ENCODE results near the gene DNAAF1. TPM values are rescaled to one million over a fixed set of nuclear protein-coding genes. Genes with fewer than 3 reads are reported as not detected.
A peak's percentile ranks its signal among the peaks of the same experiment; 100 is the strongest.

DNAAF1 gene
- total RNA-seq, 2 experiments from 2014 or later, result 0.33 TPM; not detected in 1

GRCh38 chr16:84138824-84139627 is 6.1 kb upstream of the DNAAF1 start:
- Mint-ChIP-seq H3K36me3 (peaks cover 7% of the 10 kb centered on the region), H3K27ac (peak overlapping the region; percentile 84)
- DNase-seq, result peak; percentile 58

GRCh38 chr16:84139628-84140258 is 5.4 kb upstream of the DNAAF1 start:
- H3K36me3 Mint-ChIP-seq, result peaks cover 7% of the 10 kb centered on the region
- H3K27ac Mint-ChIP-seq, result peak overlapping the region; percentile 84
- peaks cover 63% of the 10 kb centered on the region for H3K4me1 Mint-ChIP-seq
- no peaks in the 10 kb centered on the region for H3K27me3 Mint-ChIP-seq
- no peaks in the 10 kb centered on the region for H3K9me3 Mint-ChIP-seq
- no peak for DNase-seq
- H3K4me3 Mint-ChIP-seq, result peak overlapping the region; percentile 43

More at GRCh38 chr16:84138824-84139627, 6.1 kb upstream of the DNAAF1 start:
- Mint-ChIP-seq H3K27me3 (no peaks in the 10 kb centered on the region), H3K4me3 (peak overlapping the region; percentile 66), H3K9me3 (no peaks in the 10 kb centered on the region), H3K4me1 (peaks cover 65% of the 10 kb centered on the region)

- Mint-ChIP-seq H3K27me3 (no peaks in the 10 kb centered on the region), H3K4me1 (peaks cover 55% of the 10 kb centered on the region), H3K9me3 (no peaks in the 10 kb centered on the region), H3K27ac (no peak overlapping the region), H3K4me3 (no peak overlapping the region), H3K36me3 (peaks cover 7% of the 10 kb centered on the region)
- DNase-seq, result peak; percentile 29
These were observed 3.9 kb upstream of the DNAAF1 start for GRCh38 chr16:84141143-84141670.

GRCh38 chr16:84143081-84143480 is 2.0 kb upstream of the DNAAF1 start:
- peak overlapping the region; percentile 16 for H3K4me3 Mint-ChIP-seq
- peaks cover 7% of the 10 kb centered on the region for H3K36me3 Mint-ChIP-seq
- no peak overlapping the region for H3K27ac Mint-ChIP-seq
- H3K4me1 Mint-ChIP-seq, result peaks cover 37% of the 10 kb centered on the region
- no peaks in the 10 kb centered on the region for H3K27me3 Mint-ChIP-seq
- no peak for DNase-seq
- no peaks in the 10 kb centered on the region for H3K9me3 Mint-ChIP-seq

- Mint-ChIP-seq H3K27ac (peak overlapping the region; percentile 88), H3K36me3 (peaks cover 6% of the 10 kb centered on the region), H3K9me3 (no peaks in the 10 kb centered on the region), H3K27me3 (no peaks in the 10 kb centered on the region), H3K4me3 (peak overlapping the region; percentile 97), H3K4me1 (peaks cover 31% of the 10 kb centered on the region)
- DNase-seq, result no peak
These were observed 1.3 kb upstream of the DNAAF1 start for GRCh38 chr16:84143784-84144199.

- Mint-ChIP-seq H3K36me3 (peaks cover 5% of the 10 kb centered on the region), H3K9me3 (no peaks in the 10 kb centered on the region), H3K27ac (peak overlapping the region; percentile 88), H3K4me3 (peak overlapping the region; percentile 97), H3K27me3 (no peaks in the 10 kb centered on the region), H3K4me1 (peaks cover 25% of the 10 kb centered on the region)
- peak; percentile 71 for DNase-seq
These were observed 774 bp upstream of the DNAAF1 start for GRCh38 chr16:84144209-84144858.

GRCh38 chr16:84150926-84151325 is 5.8 kb downstream of the DNAAF1 start:
- H3K4me1 Mint-ChIP-seq, result peaks cover 2% of the 10 kb centered on the region
- no peaks in the 10 kb centered on the region for H3K9me3 Mint-ChIP-seq

GRCh38 chr16:84153660-84154214 is 8.6 kb downstream of the DNAAF1 start:
- no peak for DNase-seq
- no peaks in the 10 kb centered on the region for H3K36me3 Mint-ChIP-seq
- H3K9me3 Mint-ChIP-seq, result no peaks in the 10 kb centered on the region
- H3K4me1 Mint-ChIP-seq, result peaks cover 5% of the 10 kb centered on the region
- H3K27ac Mint-ChIP-seq, result no peak overlapping the region
- no peak overlapping the region for H3K4me3 Mint-ChIP-seq
- peaks cover 37% of the 10 kb centered on the region for H3K27me3 Mint-ChIP-seq

More at GRCh38 chr16:84150926-84151325, 5.8 kb downstream of the DNAAF1 start:
- DNase-seq, result no peak
- peaks cover 13% of the 10 kb centered on the region for H3K27me3 Mint-ChIP-seq
- no peak overlapping the region for H3K27ac Mint-ChIP-seq
- H3K36me3 Mint-ChIP-seq, result no peaks in the 10 kb centered on the region
- H3K4me3 Mint-ChIP-seq, result no peak overlapping the region

- Mint-ChIP-seq H3K27ac (no peak overlapping the region), H3K36me3 (no peaks in the 10 kb centered on the region), H3K9me3 (no peaks in the 10 kb centered on the region), H3K4me3 (no peak overlapping the region), H3K4me1 (peaks cover 4% of the 10 kb centered on the region), H3K27me3 (peaks cover 49% of the 10 kb centered on the region)
- no peak for DNase-seq
These were observed 10.1 kb downstream of the DNAAF1 start for GRCh38 chr16:84155226-84155625.

GRCh38 chr16:84155771-84156170 is 10.7 kb downstream of the DNAAF1 start:
- H3K36me3 Mint-ChIP-seq, result no peaks in the 10 kb centered on the region
- no peaks in the 10 kb centered on the region for H3K9me3 Mint-ChIP-seq
- no peak for DNase-seq
- no peak overlapping the region for H3K27ac Mint-ChIP-seq
- H3K4me1 Mint-ChIP-seq, result peaks cover 3% of the 10 kb centered on the region
- no peak overlapping the region for H3K4me3 Mint-ChIP-seq
- peaks cover 49% of the 10 kb centered on the region for H3K27me3 Mint-ChIP-seq

- no peak for DNase-seq
- H3K36me3 Mint-ChIP-seq, result no peaks in the 10 kb centered on the region
- peaks cover 3% of the 10 kb centered on the region for H3K4me1 Mint-ChIP-seq
- peaks cover 47% of the 10 kb centered on the region for H3K27me3 Mint-ChIP-seq
- H3K4me3 Mint-ChIP-seq, result no peak overlapping the region
- no peak overlapping the region for H3K27ac Mint-ChIP-seq
- no peaks in the 10 kb centered on the region for H3K9me3 Mint-ChIP-seq
These were observed 11.3 kb downstream of the DNAAF1 start for GRCh38 chr16:84156342-84156784.

- DNase-seq, result no peak
- Mint-ChIP-seq H3K27ac (no peak overlapping the region), H3K4me3 (no peak overlapping the region), H3K9me3 (no peaks in the 10 kb centered on the region), H3K4me1 (peaks cover 3% of the 10 kb centered on the region), H3K36me3 (no peaks in the 10 kb centered on the region), H3K27me3 (peaks cover 50% of the 10 kb centered on the region)
These were observed 13.9 kb downstream of the DNAAF1 start for GRCh38 chr16:84159007-84159406.

GRCh38 chr16:84159800-84160199 is 14.7 kb downstream of the DNAAF1 start:
- Mint-ChIP-seq H3K9me3 (no peaks in the 10 kb centered on the region), H3K27me3 (peaks cover 50% of the 10 kb centered on the region)
- no peak for DNase-seq

GRCh38 chr16:84161037-84161436 is 15.9 kb downstream of the DNAAF1 start:
- Mint-ChIP-seq H3K36me3 (no peaks in the 10 kb centered on the region), H3K4me3 (no peak overlapping the region), H3K27ac (no peak overlapping the region), H3K4me1 (peaks cover 3% of the 10 kb centered on the region), H3K9me3 (no peaks in the 10 kb centered on the region), H3K27me3 (peaks cover 43% of the 10 kb centered on the region)
- DNase-seq, result no peak

More at GRCh38 chr16:84159800-84160199, 14.7 kb downstream of the DNAAF1 start:
- Mint-ChIP-seq H3K36me3 (no peaks in the 10 kb centered on the region), H3K4me3 (no peak overlapping the region), H3K4me1 (peaks cover 3% of the 10 kb centered on the region), H3K27ac (no peak overlapping the region)

GRCh38 chr16:84161801-84162200 is 16.7 kb downstream of the DNAAF1 start:
- DNase-seq, result no peak
- H3K4me3 Mint-ChIP-seq, result no peak overlapping the region
- no peaks in the 10 kb centered on the region for H3K36me3 Mint-ChIP-seq
- no peak overlapping the region for H3K27ac Mint-ChIP-seq
- peaks cover 37% of the 10 kb centered on the region for H3K27me3 Mint-ChIP-seq
- peaks cover 1% of the 10 kb centered on the region for H3K4me1 Mint-ChIP-seq
- H3K9me3 Mint-ChIP-seq, result no peaks in the 10 kb centered on the region
